OCI-LY3 (cell line): Measurements from ENCODE around the gene PARP3.
A peak's percentile ranks its signal among the peaks of the same experiment; 100 is the strongest.

ENCODE experiments used
- H2AFZ ChIP-seq: fragments of 200-600, 300-600 bp; shearing (Covaris generic); 2 replicates; pipeline ENCODE4 v1.6.0; 2014; ENCODE audit warnings: antibody characterized with exemption, low read depth, low read length
- H3K27ac ChIP-seq: fragments of 200-600, 300-600 bp; sonication (generic); 2 replicates; pipeline ENCODE4 v1.5.1; 2014; ENCODE audit warnings: mild to moderate bottlenecking, low read length, moderate library complexity, mixed read lengths
- H3K27me3 ChIP-seq: fragments of 200-600, 300-600 bp; sonication (generic); 2 replicates; pipeline ENCODE4 v1.6.1; 2014; ENCODE audit warnings: low read depth, low read length, mixed read lengths
- H3K36me3 ChIP-seq: fragments of 200-600, 300-600 bp; sonication (generic); replicated peaks from 2 replicates; pipeline ENCODE3; 2014; ENCODE audit warnings: low read depth, low read length, mixed read lengths
- H3K4me1 ChIP-seq: fragments of 300-600, 200-600 bp; sonication (generic); 2 replicates; pipeline ENCODE4 v1.6.1; 2014; ENCODE audit warnings: low read length, mixed read lengths
- H3K4me2 ChIP-seq: fragments of 200-600, 300-600 bp; sonication (generic); 2 replicates; pipeline ENCODE4 v1.6.1; 2014; ENCODE audit warnings: low read length, mixed read lengths
- H3K4me3 ChIP-seq: fragments of 300-600, 200-600 bp; sonication (generic); 2 replicates; pipeline ENCODE4 v1.5.1; 2014; ENCODE audit warnings: antibody characterized with exemption, mild to moderate bottlenecking, low read length, moderate library complexity
- H3K79me2 ChIP-seq: fragments of 300-600, 200-600 bp; shearing (Covaris generic); 2 replicates; pipeline ENCODE4 v1.6.1; 2014; ENCODE audit warnings: mild to moderate bottlenecking, low read length, mixed read lengths
- H3K9ac ChIP-seq: fragments of 300-600, 200-600 bp; shearing (Covaris generic); 2 replicates; pipeline ENCODE4 v1.6.0; 2014; ENCODE audit warnings: mild to moderate bottlenecking, low read length, moderate library complexity
- H3K9me3 ChIP-seq: fragments of 200-600, 300-600 bp; shearing (Covaris generic); 2 replicates; pipeline ENCODE4 v1.6.1; 2014; ENCODE audit warnings: low read length, mixed read lengths; ENCODE audit not compliant: insufficient read depth
- H4K20me1 ChIP-seq: fragments of 200-600, 300-600 bp; sonication (generic); 2 replicates; pipeline ENCODE4 v1.6.1; 2016; ENCODE audit warnings: low read length, mixed read lengths; ENCODE audit not compliant: insufficient read depth
- EZH2phosphoT487 ChIP-seq: fragments of 200-600 bp; shearing (Covaris generic); IDR thresholded peaks from 2 replicates; pipeline ENCODE4 v1.6.1; 2018; ENCODE audit warnings: antibody characterized with exemption, mixed run types, low read depth
- TF ChIP-seq, protein P1 (sequence below): fragments of 200-600, 300-600 bp; sonication (generic); IDR thresholded peaks from 2 replicates; pipeline ENCODE4 v1.5.1; 2014; ENCODE audit warnings: antibody characterized with exemption, low read length, low read depth

Gene PARP3

GRCh38 chr3:51943451-51944391, 1.6 kb downstream of the PARP3 start:
- Histone ChIP-seq H3K79me2 (peaks cover 30% of the 10 kb centered on the region), H3K36me3 (peaks cover 10% of the 10 kb centered on the region), H3K4me2 (peak overlapping the region; percentile 99), H3K27me3 (no peaks in the 10 kb centered on the region), H3K4me1 (peaks cover 28% of the 10 kb centered on the region), H3K27ac (no peak overlapping the region), H3K9me3 (no peaks in the 10 kb centered on the region), H3K4me3 (peak overlapping the region; percentile 92), H2AFZ (no peak overlapping the region), H3K9ac (peak overlapping the region; percentile 98; the same call in 1 of the 2 replicates), H4K20me1 (peaks cover 3% of the 10 kb centered on the region; the same call in 1 of the 2 replicates)
- TF ChIP-seq, protein P1, sequence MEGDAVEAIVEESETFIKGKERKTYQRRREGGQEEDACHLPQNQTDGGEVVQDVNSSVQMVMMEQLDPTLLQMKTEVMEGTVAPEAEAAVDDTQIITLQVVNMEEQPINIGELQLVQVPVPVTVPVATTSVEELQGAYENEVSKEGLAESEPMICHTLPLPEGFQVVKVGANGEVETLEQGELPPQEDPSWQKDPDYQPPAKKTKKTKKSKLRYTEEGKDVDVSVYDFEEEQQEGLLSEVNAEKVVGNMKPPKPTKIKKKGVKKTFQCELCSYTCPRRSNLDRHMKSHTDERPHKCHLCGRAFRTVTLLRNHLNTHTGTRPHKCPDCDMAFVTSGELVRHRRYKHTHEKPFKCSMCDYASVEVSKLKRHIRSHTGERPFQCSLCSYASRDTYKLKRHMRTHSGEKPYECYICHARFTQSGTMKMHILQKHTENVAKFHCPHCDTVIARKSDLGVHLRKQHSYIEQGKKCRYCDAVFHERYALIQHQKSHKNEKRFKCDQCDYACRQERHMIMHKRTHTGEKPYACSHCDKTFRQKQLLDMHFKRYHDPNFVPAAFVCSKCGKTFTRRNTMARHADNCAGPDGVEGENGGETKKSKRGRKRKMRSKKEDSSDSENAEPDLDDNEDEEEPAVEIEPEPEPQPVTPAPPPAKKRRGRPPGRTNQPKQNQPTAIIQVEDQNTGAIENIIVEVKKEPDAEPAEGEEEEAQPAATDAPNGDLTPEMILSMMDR: no peak
- no peak for TF ChIP-seq EZH2phosphoT487

DNA sequence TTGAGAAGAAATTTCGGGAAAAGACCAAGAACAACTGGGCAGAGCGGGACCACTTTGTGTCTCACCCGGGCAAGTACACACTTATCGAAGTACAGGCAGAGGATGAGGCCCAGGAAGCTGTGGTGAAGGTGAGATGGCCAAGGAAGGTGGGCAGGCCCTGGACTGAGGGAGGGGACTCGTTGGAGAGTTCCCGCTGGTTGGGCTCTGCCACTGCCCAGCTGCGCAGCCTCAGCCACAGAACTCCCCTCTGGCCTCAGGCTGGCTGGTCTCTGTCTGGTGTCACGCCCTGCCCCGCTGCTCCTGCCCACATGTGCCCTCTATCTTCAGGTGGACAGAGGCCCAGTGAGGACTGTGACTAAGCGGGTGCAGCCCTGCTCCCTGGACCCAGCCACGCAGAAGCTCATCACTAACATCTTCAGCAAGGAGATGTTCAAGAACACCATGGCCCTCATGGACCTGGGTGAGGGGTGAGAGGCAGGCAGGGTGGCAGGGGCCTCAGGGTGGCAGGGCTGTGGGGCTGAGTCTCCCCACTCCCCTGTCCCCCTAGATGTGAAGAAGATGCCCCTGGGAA, 2.4 kb downstream of the PARP3 start:
- H2AFZ ChIP-seq: no peak overlapping the region
- peaks cover 6% of the 10 kb centered on the region for H3K36me3 ChIP-seq
- 0 out of 2 replicates have a peak, but pooled peaks cover 3% of the 10 kb centered on the region for H4K20me1 ChIP-seq
- H3K9ac ChIP-seq: no peak overlapping the region
- TF ChIP-seq, protein P1: no peak
- TF ChIP-seq EZH2phosphoT487: no peak
- peaks cover 22% of the 10 kb centered on the region for H3K79me2 ChIP-seq
- H3K9me3 ChIP-seq: no peaks in the 10 kb centered on the region
- H3K4me1 ChIP-seq: peaks cover 23% of the 10 kb centered on the region
- no peak overlapping the region for H3K27ac ChIP-seq
- no peaks in the 10 kb centered on the region for H3K27me3 ChIP-seq
- H3K4me2 ChIP-seq: no peak overlapping the region
- H3K4me3 ChIP-seq: no peak overlapping the region

DNA sequence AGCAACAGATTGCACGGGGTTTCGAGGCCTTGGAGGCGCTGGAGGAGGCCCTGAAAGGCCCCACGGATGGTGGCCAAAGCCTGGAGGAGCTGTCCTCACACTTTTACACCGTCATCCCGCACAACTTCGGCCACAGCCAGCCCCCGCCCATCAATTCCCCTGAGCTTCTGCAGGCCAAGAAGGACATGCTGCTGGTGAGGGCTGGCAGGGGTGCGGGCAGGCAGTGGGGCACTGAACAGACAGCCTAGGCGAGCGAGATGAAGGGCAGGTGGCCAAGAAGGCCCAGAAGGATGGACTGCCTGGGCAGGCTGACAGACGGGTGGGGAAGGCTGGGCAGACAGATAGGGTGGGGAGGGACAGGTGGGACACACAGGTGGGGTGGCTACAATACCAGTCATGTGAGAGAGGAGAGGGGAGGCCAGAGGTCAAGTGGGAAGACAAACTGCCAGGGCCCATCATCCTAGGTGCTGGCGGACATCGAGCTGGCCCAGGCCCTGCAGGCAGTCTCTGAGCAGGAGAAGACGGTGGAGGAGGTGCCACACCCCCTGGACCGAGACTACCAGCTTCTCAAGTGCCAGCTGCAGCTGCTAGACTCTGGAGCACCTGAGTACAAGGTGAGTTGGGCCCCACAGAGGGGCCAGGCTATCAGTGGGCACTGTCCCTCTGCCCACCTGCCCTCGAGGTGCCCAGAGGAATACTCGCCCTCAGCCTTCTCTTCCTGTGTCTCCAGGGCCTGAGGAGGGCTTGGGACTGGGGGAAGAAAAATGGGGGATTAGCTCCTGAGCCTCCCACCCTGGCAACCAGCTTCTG, 3.1 kb downstream of the PARP3 start:
- no peak overlapping the region for H3K9ac ChIP-seq
- H3K9me3 ChIP-seq: no peaks in the 10 kb centered on the region
- H3K27me3 ChIP-seq: no peaks in the 10 kb centered on the region
- H3K4me3 ChIP-seq: no peak overlapping the region
- H2AFZ ChIP-seq: no peak overlapping the region
- no peak for TF ChIP-seq EZH2phosphoT487
- TF ChIP-seq, protein P1: no peak
- H4K20me1 ChIP-seq: 0 out of 2 replicates have a peak, but pooled peaks cover 3% of the 10 kb centered on the region
- H3K79me2 ChIP-seq: peaks cover 15% of the 10 kb centered on the region
- H3K4me1 ChIP-seq: peaks cover 16% of the 10 kb centered on the region
- H3K36me3 ChIP-seq: peaks cover 2% of the 10 kb centered on the region
- no peak overlapping the region for H3K27ac ChIP-seq
- no peak overlapping the region for H3K4me2 ChIP-seq
